K562 (cell line): ENCODE measurements around the gene CEP41. TPM values are rescaled to one million over a fixed set of nuclear protein-coding genes. Genes with fewer than 3 reads are reported as not detected.

Experiments
- CEBPG ChIP-seq, 3 experiments: fragments of 200-800 bp in 1 of 3; sonication (Bioruptor generic) in 1 of 3; sonication (generic) in 1 of 3; formaldehyde crosslinking in 1 of 3; IDR thresholded peaks in 2 of 3; conservative IDR thresholded peaks in 1 of 3; 2 replicates each; pipeline versions ENCODE4 v1.6.1 to v1.8.0; 2016 to 2022; ENCODE audit warnings: missing compliant biosample characterization in 2 of 3, missing genetic modification characterization in 2 of 3, mild to moderate bottlenecking in 1 of 3, missing genetic modification reagents in 1 of 3
- HDGF ChIP-seq: fragments of 450-650 bp; IDR thresholded peaks from 2 replicates; pipeline ENCODE4 v1.6.1; 2016
- polyA plus RNA-seq, 8 experiments: library from polyadenylated mRNA; depleted of rRNA in 4 of 8; stranded (reverse) in 5 of 8; unstranded in 3 of 8; fragments of >200 nt; fragmentation: Nextera tagmentation in 2 of 8; fragmentation: Illumina TruSeq in 1 of 8; extraction: Ambion mirVana in 2 of 8; extraction: Trizol in 1 of 8; gene quantifications; 2 replicates each; pipeline versions ENCODE4 v1.2.1 to v1.2.3, GENCODE V29; 2011 to 2014; ENCODE audit warnings: inconsistent platforms in 1 of 8, missing spikeins in 1 of 8
- total RNA-seq, 7 experiments: library from RNA; depleted of rRNA in 6 of 7; stranded (reverse); fragments of >200 nt in 6 of 7; fragmentation: Illumina TruSeq in 2 of 7; extraction: Trizol in 2 of 7; gene quantifications; 2 replicates each; pipeline versions ENCODE4 v1.2.1 to v1.2.3, GENCODE V29; 2011 to 2021; ENCODE audit warnings: low replicate concordance in 1 of 7
- TF ChIP-seq, protein P1 (sequence below): fragments of 200-600 bp; sonication (generic); IDR thresholded peaks from one replicate; pipeline ENCODE4 v1.6.1; 2012; ENCODE audit warnings: mild to moderate bottlenecking, low read depth, low read length, inconsistent platforms
- TF ChIP-seq, protein P2 (sequence below): fragments of 250-450 bp; sonication (Bioruptor Pico); IDR thresholded peaks from 2 replicates; pipeline ENCODE4 v1.8.0; 2022; ENCODE audit warnings: moderate library complexity, mild to moderate bottlenecking, inconsistent platforms
- TF ChIP-seq, protein P3 (sequence below), 2 experiments: fragments of 450-650 bp; IDR thresholded peaks; 2 replicates each; pipeline ENCODE4 v1.6.1; 2016

The CEP41 gene
- total and polyA plus RNA-seq, 9 of the 15 experiments (the other 6 are each of a cell fraction or from before 2014, with no cell fraction given): 1.5 to 15.5 (median 6.4) TPM

DNA sequence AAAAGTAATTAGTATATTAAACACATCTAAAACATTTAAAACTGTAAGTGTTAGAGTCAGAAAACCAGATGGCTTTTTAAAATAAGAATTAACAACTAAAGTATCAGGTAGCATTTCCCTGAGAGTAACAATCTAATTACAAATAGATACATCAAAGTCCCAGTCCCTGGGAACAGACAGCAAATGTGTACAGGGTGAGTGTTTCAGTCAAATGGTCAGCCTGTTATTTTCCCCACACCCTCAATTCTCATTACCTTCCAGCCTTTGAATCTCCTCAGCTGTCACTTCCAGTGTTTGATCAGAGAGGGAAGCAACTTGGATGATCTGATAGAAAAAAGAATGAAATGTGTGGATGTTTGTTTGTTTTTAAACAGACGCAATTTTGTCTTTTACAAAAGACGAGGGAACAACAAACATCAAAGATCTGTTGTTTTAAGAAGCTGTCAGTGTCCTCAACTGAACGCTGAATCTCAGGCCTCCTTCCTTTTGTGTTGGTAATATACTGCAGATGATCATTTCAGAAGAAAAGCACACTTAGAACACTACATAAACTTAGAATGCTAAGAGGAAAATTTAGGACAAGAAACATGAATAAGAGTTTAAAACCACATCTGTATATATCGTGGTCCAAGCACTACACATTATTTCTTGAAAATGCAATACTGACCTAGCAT, 29.8 kb downstream of the CEP41 start (continued):
- TF ChIP-seq, protein P1, sequence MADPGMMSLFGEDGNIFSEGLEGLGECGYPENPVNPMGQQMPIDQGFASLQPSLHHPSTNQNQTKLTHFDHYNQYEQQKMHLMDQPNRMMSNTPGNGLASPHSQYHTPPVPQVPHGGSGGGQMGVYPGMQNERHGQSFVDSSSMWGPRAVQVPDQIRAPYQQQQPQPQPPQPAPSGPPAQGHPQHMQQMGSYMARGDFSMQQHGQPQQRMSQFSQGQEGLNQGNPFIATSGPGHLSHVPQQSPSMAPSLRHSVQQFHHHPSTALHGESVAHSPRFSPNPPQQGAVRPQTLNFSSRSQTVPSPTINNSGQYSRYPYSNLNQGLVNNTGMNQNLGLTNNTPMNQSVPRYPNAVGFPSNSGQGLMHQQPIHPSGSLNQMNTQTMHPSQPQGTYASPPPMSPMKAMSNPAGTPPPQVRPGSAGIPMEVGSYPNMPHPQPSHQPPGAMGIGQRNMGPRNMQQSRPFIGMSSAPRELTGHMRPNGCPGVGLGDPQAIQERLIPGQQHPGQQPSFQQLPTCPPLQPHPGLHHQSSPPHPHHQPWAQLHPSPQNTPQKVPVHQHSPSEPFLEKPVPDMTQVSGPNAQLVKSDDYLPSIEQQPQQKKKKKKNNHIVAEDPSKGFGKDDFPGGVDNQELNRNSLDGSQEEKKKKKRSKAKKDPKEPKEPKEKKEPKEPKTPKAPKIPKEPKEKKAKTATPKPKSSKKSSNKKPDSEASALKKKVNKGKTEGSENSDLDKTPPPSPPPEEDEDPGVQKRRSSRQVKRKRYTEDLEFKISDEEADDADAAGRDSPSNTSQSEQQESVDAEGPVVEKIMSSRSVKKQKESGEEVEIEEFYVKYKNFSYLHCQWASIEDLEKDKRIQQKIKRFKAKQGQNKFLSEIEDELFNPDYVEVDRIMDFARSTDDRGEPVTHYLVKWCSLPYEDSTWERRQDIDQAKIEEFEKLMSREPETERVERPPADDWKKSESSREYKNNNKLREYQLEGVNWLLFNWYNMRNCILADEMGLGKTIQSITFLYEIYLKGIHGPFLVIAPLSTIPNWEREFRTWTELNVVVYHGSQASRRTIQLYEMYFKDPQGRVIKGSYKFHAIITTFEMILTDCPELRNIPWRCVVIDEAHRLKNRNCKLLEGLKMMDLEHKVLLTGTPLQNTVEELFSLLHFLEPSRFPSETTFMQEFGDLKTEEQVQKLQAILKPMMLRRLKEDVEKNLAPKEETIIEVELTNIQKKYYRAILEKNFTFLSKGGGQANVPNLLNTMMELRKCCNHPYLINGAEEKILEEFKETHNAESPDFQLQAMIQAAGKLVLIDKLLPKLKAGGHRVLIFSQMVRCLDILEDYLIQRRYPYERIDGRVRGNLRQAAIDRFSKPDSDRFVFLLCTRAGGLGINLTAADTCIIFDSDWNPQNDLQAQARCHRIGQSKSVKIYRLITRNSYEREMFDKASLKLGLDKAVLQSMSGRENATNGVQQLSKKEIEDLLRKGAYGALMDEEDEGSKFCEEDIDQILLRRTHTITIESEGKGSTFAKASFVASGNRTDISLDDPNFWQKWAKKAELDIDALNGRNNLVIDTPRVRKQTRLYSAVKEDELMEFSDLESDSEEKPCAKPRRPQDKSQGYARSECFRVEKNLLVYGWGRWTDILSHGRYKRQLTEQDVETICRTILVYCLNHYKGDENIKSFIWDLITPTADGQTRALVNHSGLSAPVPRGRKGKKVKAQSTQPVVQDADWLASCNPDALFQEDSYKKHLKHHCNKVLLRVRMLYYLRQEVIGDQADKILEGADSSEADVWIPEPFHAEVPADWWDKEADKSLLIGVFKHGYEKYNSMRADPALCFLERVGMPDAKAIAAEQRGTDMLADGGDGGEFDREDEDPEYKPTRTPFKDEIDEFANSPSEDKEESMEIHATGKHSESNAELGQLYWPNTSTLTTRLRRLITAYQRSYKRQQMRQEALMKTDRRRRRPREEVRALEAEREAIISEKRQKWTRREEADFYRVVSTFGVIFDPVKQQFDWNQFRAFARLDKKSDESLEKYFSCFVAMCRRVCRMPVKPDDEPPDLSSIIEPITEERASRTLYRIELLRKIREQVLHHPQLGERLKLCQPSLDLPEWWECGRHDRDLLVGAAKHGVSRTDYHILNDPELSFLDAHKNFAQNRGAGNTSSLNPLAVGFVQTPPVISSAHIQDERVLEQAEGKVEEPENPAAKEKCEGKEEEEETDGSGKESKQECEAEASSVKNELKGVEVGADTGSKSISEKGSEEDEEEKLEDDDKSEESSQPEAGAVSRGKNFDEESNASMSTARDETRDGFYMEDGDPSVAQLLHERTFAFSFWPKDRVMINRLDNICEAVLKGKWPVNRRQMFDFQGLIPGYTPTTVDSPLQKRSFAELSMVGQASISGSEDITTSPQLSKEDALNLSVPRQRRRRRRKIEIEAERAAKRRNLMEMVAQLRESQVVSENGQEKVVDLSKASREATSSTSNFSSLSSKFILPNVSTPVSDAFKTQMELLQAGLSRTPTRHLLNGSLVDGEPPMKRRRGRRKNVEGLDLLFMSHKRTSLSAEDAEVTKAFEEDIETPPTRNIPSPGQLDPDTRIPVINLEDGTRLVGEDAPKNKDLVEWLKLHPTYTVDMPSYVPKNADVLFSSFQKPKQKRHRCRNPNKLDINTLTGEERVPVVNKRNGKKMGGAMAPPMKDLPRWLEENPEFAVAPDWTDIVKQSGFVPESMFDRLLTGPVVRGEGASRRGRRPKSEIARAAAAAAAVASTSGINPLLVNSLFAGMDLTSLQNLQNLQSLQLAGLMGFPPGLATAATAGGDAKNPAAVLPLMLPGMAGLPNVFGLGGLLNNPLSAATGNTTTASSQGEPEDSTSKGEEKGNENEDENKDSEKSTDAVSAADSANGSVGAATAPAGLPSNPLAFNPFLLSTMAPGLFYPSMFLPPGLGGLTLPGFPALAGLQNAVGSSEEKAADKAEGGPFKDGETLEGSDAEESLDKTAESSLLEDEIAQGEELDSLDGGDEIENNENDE: no peak
- TF ChIP-seq, protein P2, sequence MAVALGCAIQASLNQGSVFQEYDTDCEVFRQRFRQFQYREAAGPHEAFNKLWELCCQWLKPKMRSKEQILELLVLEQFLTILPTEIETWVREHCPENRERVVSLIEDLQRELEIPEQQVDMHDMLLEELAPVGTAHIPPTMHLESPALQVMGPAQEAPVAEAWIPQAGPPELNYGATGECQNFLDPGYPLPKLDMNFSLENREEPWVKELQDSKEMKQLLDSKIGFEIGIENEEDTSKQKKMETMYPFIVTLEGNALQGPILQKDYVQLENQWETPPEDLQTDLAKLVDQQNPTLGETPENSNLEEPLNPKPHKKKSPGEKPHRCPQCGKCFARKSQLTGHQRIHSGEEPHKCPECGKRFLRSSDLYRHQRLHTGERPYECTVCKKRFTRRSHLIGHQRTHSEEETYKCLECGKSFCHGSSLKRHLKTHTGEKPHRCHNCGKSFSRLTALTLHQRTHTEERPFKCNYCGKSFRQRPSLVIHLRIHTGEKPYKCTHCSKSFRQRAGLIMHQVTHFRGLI: no peak
- TF ChIP-seq CEBPG (CRISPR knock-in tag; IDR thresholded peaks at IDR 0.05): no peak
- TF ChIP-seq CEBPG (tag; conservative IDR thresholded peaks at IDR 0.05 in 1 of 2, IDR thresholded peaks at IDR 0.05 in 1 of 2): no peak
- TF ChIP-seq, protein P3, sequence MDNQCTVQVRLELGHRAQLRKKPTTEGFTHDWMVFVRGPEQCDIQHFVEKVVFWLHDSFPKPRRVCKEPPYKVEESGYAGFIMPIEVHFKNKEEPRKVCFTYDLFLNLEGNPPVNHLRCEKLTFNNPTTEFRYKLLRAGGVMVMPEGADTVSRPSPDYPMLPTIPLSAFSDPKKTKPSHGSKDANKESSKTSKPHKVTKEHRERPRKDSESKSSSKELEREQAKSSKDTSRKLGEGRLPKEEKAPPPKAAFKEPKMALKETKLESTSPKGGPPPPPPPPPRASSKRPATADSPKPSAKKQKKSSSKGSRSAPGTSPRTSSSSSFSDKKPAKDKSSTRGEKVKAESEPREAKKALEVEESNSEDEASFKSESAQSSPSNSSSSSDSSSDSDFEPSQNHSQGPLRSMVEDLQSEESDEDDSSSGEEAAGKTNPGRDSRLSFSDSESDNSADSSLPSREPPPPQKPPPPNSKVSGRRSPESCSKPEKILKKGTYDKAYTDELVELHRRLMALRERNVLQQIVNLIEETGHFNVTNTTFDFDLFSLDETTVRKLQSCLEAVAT (IDR thresholded peaks at IDR 0.05): no peak
- TF ChIP-seq HDGF: no peak
